NCI-H2029 (cell line): ENCODE data around the gene ANKS1B.
A peak's percentile ranks its signal among the peaks of the same experiment; 100 is the strongest.

Source experiments
- DNase-seq: peaks from one replicate; lab custom pipeline; 2025; lab: John Stamatoyannopoulos, UW

The ANKS1B gene

DNA sequence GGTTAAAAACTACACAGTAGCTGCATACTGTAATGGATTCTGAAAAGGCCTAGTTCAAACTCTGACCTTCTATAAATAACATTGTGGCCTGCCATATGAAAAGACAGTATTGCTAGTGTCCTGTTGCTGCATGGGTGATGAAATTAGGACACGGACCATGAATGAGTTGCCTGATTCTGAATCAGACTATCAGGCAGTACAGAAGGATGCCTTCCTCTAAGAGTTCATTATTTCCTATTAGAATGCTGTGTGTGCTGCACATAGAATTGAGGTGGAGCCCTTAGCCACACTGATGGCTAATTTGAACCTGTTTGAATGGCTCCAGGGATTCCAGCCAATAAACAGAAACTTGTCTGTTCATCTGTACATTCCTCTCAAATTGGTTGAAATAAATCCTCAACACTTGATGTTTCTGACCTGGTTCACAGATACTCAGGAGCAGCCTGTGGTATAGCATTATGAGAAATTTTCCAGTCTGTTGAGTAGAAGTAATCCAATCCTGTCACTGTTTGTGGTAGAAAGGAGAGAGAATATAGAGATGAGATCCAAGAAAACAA, 856.4 kb downstream of the ANKS1B start:
- no peak for DNase-seq

DNA sequence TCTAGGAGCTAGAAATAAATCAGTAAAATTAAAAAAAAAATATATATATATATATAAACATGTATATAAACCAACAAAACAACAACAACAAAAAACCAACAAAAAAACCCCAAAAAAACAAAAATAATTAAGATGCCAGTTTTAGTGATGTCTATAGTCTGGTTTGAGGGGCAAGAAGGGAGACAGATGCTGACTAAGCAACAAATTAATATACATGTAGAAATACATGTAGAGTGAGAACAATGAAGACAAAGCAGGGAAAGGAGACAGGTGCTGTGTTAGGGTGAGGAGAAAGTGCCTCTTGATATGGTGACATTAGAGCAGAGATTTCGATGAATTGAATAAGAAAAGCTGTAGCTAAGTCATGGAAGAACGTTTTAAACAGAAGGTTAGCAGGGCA, 861.8 kb downstream of the ANKS1B start:
- DNase-seq = no peak

- DNase-seq = no peak
Measured at GRCh38 chr12:99122496-99122895, 862.2 kb downstream of the ANKS1B start.

- DNase-seq = peak; percentile 38
Measured at GRCh38 chr12:99121546-99121945, 863.2 kb downstream of the ANKS1B start.

DNA sequence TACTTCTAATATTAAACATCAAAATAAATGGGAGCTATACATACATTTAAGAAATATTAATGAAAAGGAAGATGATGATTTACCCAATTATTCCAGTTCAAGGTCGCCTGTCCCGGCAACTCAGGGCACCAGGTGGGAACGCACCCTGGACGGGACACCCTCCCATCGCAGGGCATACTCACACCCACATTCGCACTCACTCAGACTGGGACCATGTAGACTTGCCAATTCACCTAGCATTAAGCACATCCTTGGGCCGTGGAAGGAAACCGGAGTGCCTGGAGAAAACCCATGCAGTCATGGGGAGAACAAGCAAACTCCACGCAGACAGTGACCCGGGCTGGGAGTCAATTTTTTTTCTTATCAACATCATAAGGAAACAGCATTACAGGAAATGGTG, 864.8 kb downstream of the ANKS1B start:
- DNase-seq = no peak

- no peak for DNase-seq
Measured at GRCh38 chr12:99119449-99119848, 865.3 kb downstream of the ANKS1B start.

DNA sequence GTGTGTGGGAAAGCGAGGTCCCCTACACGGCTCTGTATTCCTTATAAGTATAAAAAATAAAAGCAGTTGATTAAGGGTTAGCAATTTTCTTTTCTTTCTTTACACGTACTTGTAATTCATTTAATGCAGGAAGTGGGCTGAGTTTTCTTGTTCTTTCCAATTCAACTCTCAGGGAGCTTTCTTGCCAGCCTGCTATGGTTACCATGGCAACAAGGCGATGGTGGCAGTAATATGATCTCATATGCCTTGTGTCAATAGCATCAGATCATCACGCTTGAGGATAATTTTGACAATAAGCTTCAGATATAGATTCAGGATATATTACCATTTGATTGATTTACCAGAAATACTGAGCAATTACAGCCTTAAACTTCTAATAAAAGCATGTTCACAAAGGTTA, 873.1 kb downstream of the ANKS1B start:
- DNase-seq = peak; percentile 88

- DNase-seq = peak; percentile 30
Measured at GRCh38 chr12:99110868-99111267, 873.9 kb downstream of the ANKS1B start.

DNA sequence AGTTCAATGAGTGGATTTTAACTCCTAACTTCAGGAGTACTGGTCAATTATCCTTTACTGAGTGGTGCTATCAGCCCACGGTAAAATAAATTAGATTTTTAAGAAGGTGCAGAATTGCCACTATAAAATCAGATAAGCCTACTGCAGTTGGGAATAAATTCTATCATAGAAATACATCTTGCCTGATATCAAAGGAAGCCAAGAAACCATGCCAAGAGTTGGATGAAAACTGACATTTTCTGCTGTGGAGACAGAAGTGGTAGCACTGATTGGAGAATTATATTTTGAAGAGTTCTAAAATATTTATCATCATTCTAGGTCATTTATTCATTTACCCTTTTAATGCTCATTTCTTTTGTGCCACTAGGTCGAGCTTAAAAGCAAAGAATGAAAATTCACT, 874.5 kb downstream of the ANKS1B start:
- DNase-seq = no peak

- no peak for DNase-seq
Measured at GRCh38 chr12:99108924-99109323, 875.8 kb downstream of the ANKS1B start.

GRCh38 chr12:99099786-99100185, 885.0 kb downstream of the ANKS1B start:
- no peak for DNase-seq

DNA sequence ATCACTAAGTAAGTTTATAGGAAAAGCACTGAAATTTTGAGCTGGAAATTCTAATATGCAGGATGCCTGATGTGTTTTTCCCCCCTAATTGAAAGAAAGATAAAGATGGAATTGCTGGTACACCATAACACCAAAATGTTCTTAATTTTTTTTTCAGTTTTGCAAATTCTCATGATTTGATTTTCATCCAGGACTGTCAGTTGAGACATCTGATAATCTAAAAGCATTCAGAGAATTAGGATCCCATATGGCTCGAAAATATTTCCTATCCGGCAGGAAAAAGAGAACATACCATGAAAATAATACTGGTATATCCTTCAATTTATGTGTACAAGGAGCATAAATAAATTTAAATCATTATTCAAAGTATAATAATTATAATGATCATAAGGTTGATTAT, 887.6 kb downstream of the ANKS1B start:
- no peak for DNase-seq

DNA sequence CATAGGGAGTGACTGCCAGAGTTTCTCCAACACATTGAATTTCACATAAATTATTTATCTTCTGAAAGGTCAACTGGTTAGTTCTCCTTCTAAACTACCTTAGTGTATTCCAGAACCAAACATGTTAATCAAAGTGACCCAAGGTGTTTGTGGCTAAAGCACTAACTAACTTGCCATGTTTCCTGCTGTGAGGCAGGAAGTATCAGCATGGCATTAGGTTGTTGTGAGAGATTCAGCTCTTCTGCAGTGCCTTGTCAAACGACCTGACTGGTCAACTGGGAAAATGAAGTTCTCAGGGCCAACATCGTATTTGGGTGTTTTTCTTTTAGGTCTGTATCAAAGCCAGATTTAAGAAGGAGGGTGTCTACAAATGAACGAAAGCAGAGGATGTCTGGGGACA, 891.6 kb downstream of the ANKS1B start:
- DNase-seq = no peak

DNA sequence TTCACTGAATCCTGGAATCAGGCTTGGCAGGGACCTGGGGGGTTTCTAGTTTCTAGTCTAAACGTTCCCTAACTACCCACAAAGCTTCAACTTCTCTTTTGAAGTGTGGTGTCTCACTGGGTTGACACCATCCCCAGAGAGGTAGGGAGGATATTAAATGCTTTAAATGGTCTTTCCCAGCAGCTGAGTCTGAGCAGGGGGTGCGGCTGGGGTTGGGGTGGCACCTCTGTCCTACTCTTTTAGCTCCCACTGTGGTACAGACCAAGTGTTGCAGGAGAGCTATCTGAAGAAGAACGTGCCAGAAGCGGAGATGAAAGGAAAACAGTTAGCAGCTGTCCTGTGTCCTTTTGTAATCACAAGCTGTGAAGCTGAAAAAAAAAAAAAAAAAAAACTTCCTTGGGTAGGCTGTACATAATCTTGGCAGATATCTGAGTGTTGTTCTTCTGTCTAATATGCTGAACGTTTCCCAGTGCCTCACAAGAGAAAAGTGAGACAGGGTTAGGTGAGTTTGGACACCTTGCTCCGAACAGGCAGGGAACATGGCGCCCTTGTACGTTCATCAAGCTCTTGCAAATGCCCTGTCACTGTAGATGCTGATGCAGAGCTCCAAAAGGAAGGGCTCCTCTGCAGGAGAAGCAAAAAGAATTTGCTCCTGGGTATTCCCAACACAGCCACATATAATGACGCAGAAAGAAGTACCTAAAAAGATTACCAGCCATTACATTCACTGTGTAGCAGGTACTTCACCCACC, 892.5 kb downstream of the ANKS1B start:
- no peak for DNase-seq

DNA sequence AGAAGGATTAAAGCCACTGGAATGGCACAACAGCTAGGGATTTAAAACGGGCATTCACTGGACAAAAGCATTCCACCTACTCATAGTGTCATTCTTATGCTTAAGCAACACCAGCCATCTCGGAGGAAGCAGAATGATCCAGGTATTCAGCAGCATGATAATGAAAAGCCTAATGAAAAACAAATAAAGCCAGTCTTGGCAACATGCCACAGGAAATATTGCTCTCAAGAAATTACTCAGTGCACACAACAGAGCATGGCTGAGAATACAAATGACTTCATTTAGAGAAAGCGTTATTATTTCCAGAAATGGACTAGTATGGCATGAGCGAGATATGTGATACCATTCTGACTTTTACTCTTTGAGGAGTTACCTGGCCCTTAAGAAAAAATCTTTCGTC, 897.5 kb downstream of the ANKS1B start:
- DNase-seq = peak; percentile 93

GRCh38 chr12:99079811-99080210, 904.9 kb downstream of the ANKS1B start:
- DNase-seq = no peak

DNA sequence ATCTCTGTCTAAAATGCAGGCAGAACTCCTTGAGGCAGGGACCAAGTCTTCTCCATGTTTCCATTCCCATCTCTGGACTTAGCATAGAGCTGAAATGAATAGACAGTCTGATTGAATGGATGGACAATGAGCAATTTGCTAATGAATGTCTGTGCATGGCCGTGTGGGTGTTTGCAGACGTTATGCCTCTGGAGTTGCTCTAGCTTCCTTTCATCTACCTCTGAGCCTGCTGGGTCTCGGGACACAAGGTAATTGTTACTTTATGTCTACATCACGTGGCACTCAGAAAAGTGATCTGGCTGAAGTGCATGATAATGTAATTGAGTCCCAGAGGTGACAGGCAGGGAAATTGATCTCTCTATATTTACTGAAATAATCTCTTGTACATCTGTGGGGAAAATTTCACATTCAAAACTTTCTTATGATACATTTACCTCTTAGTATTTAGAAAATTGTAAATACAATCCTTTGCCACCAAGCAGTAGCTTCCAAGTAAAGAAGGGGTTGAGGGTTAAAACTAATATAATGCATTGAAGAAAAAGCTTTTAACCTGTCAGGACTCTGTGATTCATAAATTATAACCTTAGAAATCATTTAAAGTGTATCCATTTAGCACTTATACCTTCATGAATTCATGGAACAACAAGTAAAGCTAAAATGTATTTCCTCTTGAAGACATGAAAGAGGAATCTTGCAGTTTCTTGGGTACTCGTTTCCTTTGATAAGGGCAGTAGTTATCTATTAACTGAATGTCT, 915.6 kb downstream of the ANKS1B start:
- no peak for DNase-seq

DNA sequence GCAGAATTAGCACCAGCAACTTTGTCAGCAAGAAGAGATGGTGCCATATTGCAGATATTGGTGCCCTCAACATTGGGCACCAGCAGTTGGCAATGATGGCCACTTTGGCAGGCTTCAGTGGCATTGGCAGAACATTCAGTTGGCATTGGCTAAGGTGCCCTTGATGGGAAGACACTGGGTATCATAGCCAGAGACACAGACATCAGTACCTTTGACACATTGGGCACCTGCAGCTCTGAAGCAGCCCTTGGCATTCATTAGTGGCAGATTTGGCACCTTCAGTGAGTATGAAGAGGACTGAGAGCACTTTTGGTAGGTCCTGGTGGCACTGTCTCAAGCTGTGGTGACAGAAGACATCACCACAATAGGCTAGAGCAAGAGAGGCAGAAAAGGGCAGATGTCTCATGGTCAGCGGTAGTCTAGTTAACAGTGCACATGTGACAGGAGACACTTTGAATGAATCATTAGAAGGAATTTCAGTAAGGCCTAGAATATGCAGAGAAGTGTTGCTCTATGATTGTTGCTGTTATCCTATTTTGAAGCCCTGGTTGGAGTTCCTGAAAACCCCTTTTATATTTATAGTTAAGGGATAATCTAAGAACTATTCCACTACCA, 917.5 kb downstream of the ANKS1B start:
- DNase-seq = no peak

DNA sequence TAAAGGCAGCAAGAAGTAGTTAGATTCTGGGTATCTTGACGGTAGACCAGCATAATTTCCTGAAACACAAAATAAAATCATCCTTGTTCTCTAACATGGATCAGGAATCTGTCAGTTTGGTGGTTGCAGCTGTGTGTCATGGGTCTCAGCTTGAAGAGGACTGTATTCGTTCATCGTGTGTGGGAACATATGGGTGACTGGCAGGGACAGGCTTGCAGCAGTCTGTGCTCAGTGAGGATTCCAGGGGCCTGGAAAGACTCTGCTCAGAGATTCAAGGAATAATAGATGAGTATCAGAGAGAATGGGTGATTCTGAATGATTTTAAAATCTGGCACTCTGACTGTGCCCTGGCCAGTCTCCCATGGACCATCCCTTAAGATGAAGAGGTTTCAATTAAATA, 918.0 kb downstream of the ANKS1B start:
- no peak for DNase-seq

DNA sequence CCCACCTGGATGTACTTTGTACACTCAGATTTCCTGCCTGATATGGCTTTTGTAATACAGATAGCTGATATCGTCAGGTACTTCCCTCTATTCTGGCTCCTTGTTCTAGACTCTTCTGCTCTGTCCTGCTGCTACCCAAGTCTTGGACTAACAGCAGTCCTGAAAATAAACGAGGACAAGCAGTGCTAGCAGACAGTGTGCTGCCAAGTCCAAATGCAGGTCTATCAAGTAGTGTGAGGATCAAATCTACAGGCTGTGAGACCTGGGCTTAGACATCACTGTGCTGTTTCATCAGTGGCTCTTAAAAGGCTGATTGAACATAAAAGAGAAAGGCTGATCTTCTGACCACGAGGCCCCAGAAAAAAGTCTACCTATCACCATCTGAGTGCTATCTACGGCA, 921.6 kb downstream of the ANKS1B start:
- no peak for DNase-seq

- DNase-seq = no peak
Measured at GRCh38 chr12:99059824-99060511, 924.8 kb downstream of the ANKS1B start.

GRCh38 chr12:99057670-99058069, 927.1 kb downstream of the ANKS1B start:
- DNase-seq = no peak
